HepG2 (cell line): ENCODE results near the gene TPM2. TPM values are rescaled to one million over a fixed set of nuclear protein-coding genes. Genes with fewer than 3 reads are reported as not detected.
A peak's percentile ranks its signal among the peaks of the same experiment; 100 is the strongest.

Experiments
- CREM ChIP-seq, 2 experiments: sonication (generic) in 1 of 2; formaldehyde crosslinking in 1 of 2; IDR thresholded peaks; 2 replicates each; pipeline versions ENCODE4 v1.4.0 to v1.6.1; 2016 to 2020; ENCODE audit warnings: antibody characterized with exemption in 1 of 2, mild to moderate bottlenecking in 1 of 2, missing genetic modification reagents in 1 of 2
- DBP ChIP-seq: sonication (generic); formaldehyde crosslinking; IDR thresholded peaks from 2 replicates; pipeline ENCODE4 v1.4.0; 2020; ENCODE audit warnings: missing genetic modification reagents; ENCODE audit errors: not compliant biosample characterization
- E2F5 ChIP-seq: sonication (generic); formaldehyde crosslinking; conservative IDR thresholded peaks from 2 replicates; pipeline ENCODE4 v1.4.0; 2020; ENCODE audit warnings: missing genetic modification reagents
- ERF ChIP-seq: IDR thresholded peaks from 2 replicates; pipeline ENCODE4 v1.6.1; 2018; ENCODE audit warnings: missing biosample characterization, missing genetic modification reagents
- HNF4A ChIP-seq: sonication (generic); formaldehyde crosslinking; IDR thresholded peaks from 2 replicates; pipeline ENCODE4 v1.4.0; 2020; ENCODE audit warnings: missing genetic modification reagents
- MTA3 ChIP-seq: sonication (generic); formaldehyde crosslinking; IDR thresholded peaks from 2 replicates; pipeline ENCODE4 v1.4.0; 2020; ENCODE audit warnings: missing genetic modification reagents
- PAX8 ChIP-seq: sonication (generic); formaldehyde crosslinking; IDR thresholded peaks from 2 replicates; pipeline ENCODE4 v1.8.0; 2022; ENCODE audit warnings: mild to moderate bottlenecking, missing genetic modification reagents, borderline replicate concordance
- PHF21A ChIP-seq: sonication (generic); formaldehyde crosslinking; IDR thresholded peaks from 2 replicates; pipeline ENCODE4 v1.5.0; 2020; ENCODE audit warnings: mild to moderate bottlenecking, missing genetic modification reagents
- RCOR2 ChIP-seq: IDR thresholded peaks from 2 replicates; pipeline ENCODE4 v1.6.1; 2016; ENCODE audit warnings: missing biosample characterization, missing genetic modification reagents
- RFX1 ChIP-seq: fragments of 450-650 bp; IDR thresholded peaks from 2 replicates; pipeline ENCODE4 v1.6.1; 2017
- TCF7 ChIP-seq: sonication (generic); IDR thresholded peaks from 2 replicates; pipeline ENCODE4 v1.6.1; 2016; ENCODE audit warnings: antibody characterized with exemption, low read depth
- TOE1 ChIP-seq: sonication (generic); formaldehyde crosslinking; IDR thresholded peaks from 2 replicates; pipeline ENCODE4 v1.4.0; 2020; ENCODE audit warnings: mild to moderate bottlenecking, missing genetic modification reagents
- ZNF17 ChIP-seq: sonication (generic); formaldehyde crosslinking; IDR thresholded peaks from 2 replicates; pipeline ENCODE4 v1.5.0; 2020; ENCODE audit warnings: mild to moderate bottlenecking, missing genetic modification reagents
- ZNF432 ChIP-seq: sonication (generic); formaldehyde crosslinking; IDR thresholded peaks from 2 replicates; pipeline ENCODE4 v1.5.0; 2020; ENCODE audit warnings: missing genetic modification reagents, mild to moderate bottlenecking, borderline replicate concordance
- ZNF543 ChIP-seq: sonication (generic); formaldehyde crosslinking; IDR thresholded peaks from 2 replicates; pipeline ENCODE4 v1.4.0; 2020; ENCODE audit warnings: mild to moderate bottlenecking, missing genetic modification reagents
- ZNF562 ChIP-seq: sonication (generic); formaldehyde crosslinking; IDR thresholded peaks from 2 replicates; pipeline ENCODE4 v1.8.0; 2022; ENCODE audit warnings: missing genetic modification reagents, borderline replicate concordance
- ZNF629 ChIP-seq: sonication (generic); formaldehyde crosslinking; conservative IDR thresholded peaks from 2 replicates; pipeline ENCODE4 v1.5.0; 2020; ENCODE audit warnings: missing genetic modification reagents
- ZSCAN30 ChIP-seq: sonication (generic); formaldehyde crosslinking; IDR thresholded peaks from 2 replicates; pipeline ENCODE4 v1.5.0; 2020; ENCODE audit warnings: mild to moderate bottlenecking, missing genetic modification reagents
- ZUFSP ChIP-seq: sonication (generic); formaldehyde crosslinking; IDR thresholded peaks from 2 replicates; pipeline ENCODE4 v1.9.0; 2021; ENCODE audit warnings: missing genetic modification reagents, mild to moderate bottlenecking, borderline replicate concordance
- polyA plus RNA-seq, 8 experiments: library from polyadenylated mRNA; depleted of rRNA in 3 of 8; stranded (reverse) in 7 of 8; unstranded in 1 of 8; fragments of >200 nt; fragmentation: Illumina TruSeq in 4 of 8; extraction: Trizol in 4 of 8; gene quantifications; 2 replicates each; pipeline versions ENCODE4 v1.2.1 to v1.2.3, GENCODE V29; 2011 to 2016; ENCODE audit warnings: low read depth in 4 of 8, missing spikeins in 1 of 8, mixed read lengths in 1 of 8; ENCODE audit not compliant: insufficient read depth in 1 of 8
- total RNA-seq, 5 experiments: library from RNA; depleted of rRNA; stranded (reverse); fragments of >200 nt; fragmentation: Illumina TruSeq; extraction: Trizol; gene quantifications; 2 replicates each; pipeline ENCODE4 v1.2.3, GENCODE V29; 2016; ENCODE audit warnings: low read depth in 1 of 5
- TF ChIP-seq, protein P1 (sequence below): sonication (generic); formaldehyde crosslinking; IDR thresholded peaks from 2 replicates; pipeline ENCODE4 v1.4.0; 2020; ENCODE audit warnings: missing genetic modification reagents
- TF ChIP-seq, protein P2 (sequence below): sonication (generic); formaldehyde crosslinking; IDR thresholded peaks from 2 replicates; pipeline ENCODE4 v1.4.0; 2020; ENCODE audit warnings: missing genetic modification reagents

The TPM2 gene
- total and polyA plus RNA-seq, 2 of the 13 experiments (the other 11 are each of a cell fraction or from before 2014, with no cell fraction given) = 3.1 to 10.7 TPM

GRCh38 chr9:35658137-35658967, 31.4 kb downstream of the TPM2 start, which contains the start of gene CCDC107 (continued):
- TF ChIP-seq ZNF629 = no peak
- peak; percentile 58 for TF ChIP-seq HNF4A
- no peak for TF ChIP-seq DBP (CRISPR knock-in tag)
- TF ChIP-seq ZNF17 = no peak
- TF ChIP-seq ZNF543 (CRISPR knock-in tag) = peak; percentile 68
- TF ChIP-seq, protein P1, sequence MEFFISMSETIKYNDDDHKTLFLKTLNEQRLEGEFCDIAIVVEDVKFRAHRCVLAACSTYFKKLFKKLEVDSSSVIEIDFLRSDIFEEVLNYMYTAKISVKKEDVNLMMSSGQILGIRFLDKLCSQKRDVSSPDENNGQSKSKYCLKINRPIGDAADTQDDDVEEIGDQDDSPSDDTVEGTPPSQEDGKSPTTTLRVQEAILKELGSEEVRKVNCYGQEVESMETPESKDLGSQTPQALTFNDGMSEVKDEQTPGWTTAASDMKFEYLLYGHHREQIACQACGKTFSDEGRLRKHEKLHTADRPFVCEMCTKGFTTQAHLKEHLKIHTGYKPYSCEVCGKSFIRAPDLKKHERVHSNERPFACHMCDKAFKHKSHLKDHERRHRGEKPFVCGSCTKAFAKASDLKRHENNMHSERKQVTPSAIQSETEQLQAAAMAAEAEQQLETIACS (CRISPR knock-in tag) = no peak; the same call in 1 of the 2 replicates
- no peak for TF ChIP-seq RCOR2
- no peak for TF ChIP-seq ZUFSP (CRISPR knock-in tag)
- TF ChIP-seq PAX8 (CRISPR knock-in tag) = no peak
- TF ChIP-seq TOE1 (CRISPR knock-in tag) = no peak
- TF ChIP-seq ZSCAN30 = peak; percentile 99
- no peak for TF ChIP-seq ZNF562 (CRISPR knock-in tag)
- no peak; the same call in 1 of the 2 replicates for TF ChIP-seq RFX1
- TF ChIP-seq E2F5 = peak; percentile 50; the same call in 1 of the 2 replicates
- TF ChIP-seq, protein P2, sequence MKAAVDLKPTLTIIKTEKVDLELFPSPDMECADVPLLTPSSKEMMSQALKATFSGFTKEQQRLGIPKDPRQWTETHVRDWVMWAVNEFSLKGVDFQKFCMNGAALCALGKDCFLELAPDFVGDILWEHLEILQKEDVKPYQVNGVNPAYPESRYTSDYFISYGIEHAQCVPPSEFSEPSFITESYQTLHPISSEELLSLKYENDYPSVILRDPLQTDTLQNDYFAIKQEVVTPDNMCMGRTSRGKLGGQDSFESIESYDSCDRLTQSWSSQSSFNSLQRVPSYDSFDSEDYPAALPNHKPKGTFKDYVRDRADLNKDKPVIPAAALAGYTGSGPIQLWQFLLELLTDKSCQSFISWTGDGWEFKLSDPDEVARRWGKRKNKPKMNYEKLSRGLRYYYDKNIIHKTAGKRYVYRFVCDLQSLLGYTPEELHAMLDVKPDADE (CRISPR knock-in tag) = no peak
- TF ChIP-seq ERF (CRISPR knock-in tag) = no peak; the same call in 1 of the 2 replicates
- no peak; the same call in 1 of the 2 replicates for TF ChIP-seq PHF21A (CRISPR knock-in tag)
- TF ChIP-seq ZNF432 = no peak
- TF ChIP-seq CREM (IDR thresholded peaks at IDR 0.05) = no peak
- TF ChIP-seq CREM (CRISPR knock-in tag; IDR thresholded peaks at IDR 0.05) = no peak
- no peak for TF ChIP-seq MTA3 (CRISPR knock-in tag)
- no peak for TF ChIP-seq TCF7
